ENCODE data around the gene CLMN.

Gene CLMN

GRCh38 chr14:95322651-95323050, 2.9 kb upstream of the CLMN start:
- no peak for TF ChIP-seq CTCF (IDR thresholded peaks at IDR 0.05; ENCODE audit: low read length, missing control alignments)
- no peak overlapping the region for H3K4me3 ChIP-seq (replicated peaks; ENCODE audit: low read depth, low read length)
- peak; percentile 36 for DNase-seq (ENCODE audit: low read depth)

GRCh38 chr14:95321693-95322455, 2.2 kb upstream of the CLMN start:
- H3K4me3 ChIP-seq (replicated peaks; ENCODE audit: low read depth, low read length) = no peak overlapping the region
- DNase-seq (ENCODE audit: low read depth) = no peak
- TF ChIP-seq CTCF (IDR thresholded peaks at IDR 0.05; ENCODE audit: low read length, missing control alignments) = no peak

GRCh38 chr14:95320955-95321600, 1.4 kb upstream of the CLMN start:
- DNase-seq (ENCODE audit: low read depth) = no peak
- no peak for TF ChIP-seq CTCF (IDR thresholded peaks at IDR 0.05; ENCODE audit: low read length, missing control alignments)
- H3K4me3 ChIP-seq (replicated peaks; ENCODE audit: low read depth, low read length) = no peak overlapping the region

- TF ChIP-seq CTCF (IDR thresholded peaks at IDR 0.05; ENCODE audit: low read length, missing control alignments) = no peak
- DNase-seq (ENCODE audit: low read depth) = no peak
- H3K4me3 ChIP-seq (replicated peaks; ENCODE audit: low read depth, low read length) = peak overlapping the region; percentile 40
Observed at GRCh38 chr14:95320078-95320895, 579 bp upstream of the CLMN start.

GRCh38 chr14:95318399-95319311, 1.1 kb downstream of the CLMN start:
- TF ChIP-seq CTCF (IDR thresholded peaks at IDR 0.05; ENCODE audit: low read length, missing control alignments) = no peak
- H3K4me3 ChIP-seq (replicated peaks; ENCODE audit: low read depth, low read length) = peak overlapping the region; percentile 53
- no peak for DNase-seq (ENCODE audit: low read depth)

GRCh38 chr14:95317817-95318343, 1.8 kb downstream of the CLMN start:
- no peak overlapping the region for H3K4me3 ChIP-seq (replicated peaks; ENCODE audit: low read depth, low read length)

More at GRCh38 chr14:95317817-95318343, 1.8 kb downstream of the CLMN start:
- no peak for DNase-seq (ENCODE audit: low read depth)
- TF ChIP-seq CTCF (IDR thresholded peaks at IDR 0.05; ENCODE audit: low read length, missing control alignments) = no peak
